Heart right ventricle (tissue), 16 donors: Measurements from ENCODE around the gene MEGF11. TPM values are rescaled to one million over a fixed set of nuclear protein-coding genes. Genes with fewer than 3 reads are reported as not detected.

Experiments used
- ATAC-seq, 8 donors: fragments of 200-7000 bp; cut with Tn5 transposase; one replicate each; pipeline ENCODE4 v1.9.1; 2020; ENCODE audit warnings: mild to moderate bottlenecking in 8 of 8, moderate library complexity in 8 of 8, moderate number of reproducible peaks in 1 of 8
- DNase-seq, 2 donors: peaks; one replicate each; pipeline ENCODE4 v3.0.0-alpha.2; 2020
- H3K27ac ChIP-seq, 10 donors: fragments of 200-600 bp; sonication (generic) in 2 of 10; one replicate each; pipeline versions ENCODE4 v1.5.0 to v1.8.0; 2020 to 2022; ENCODE audit warnings: mild to moderate bottlenecking in 3 of 10
- H3K27me3 ChIP-seq, 7 donors: fragments of 200-600 bp; one replicate each; pipeline ENCODE4 v1.8.0; 2021 to 2022; ENCODE audit warnings: mild to moderate bottlenecking in 2 of 7
- H3K36me3 ChIP-seq, 9 donors: fragments of 200-600 bp; sonication (generic) in 1 of 9; one replicate each; pipeline versions ENCODE4 v1.5.0 to v1.8.0; 2020 to 2022; ENCODE audit warnings: mild to moderate bottlenecking in 2 of 9
- H3K4me1 ChIP-seq, 9 donors: fragments of 200-600 bp; sonication (generic) in 1 of 9; one replicate each; pipeline versions ENCODE4 v1.5.0 to v1.8.0; 2020 to 2022; ENCODE audit warnings: mild to moderate bottlenecking in 4 of 9
- H3K4me3 ChIP-seq, 10 donors: fragments of 200-600 bp; sonication (generic) in 2 of 10; one replicate each; pipeline versions ENCODE4 v1.5.0 to v1.8.0; 2020 to 2022; ENCODE audit warnings: mild to moderate bottlenecking in 7 of 10, moderate library complexity in 2 of 10
- H3K9me3 ChIP-seq, 11 donors: fragments of 200-600 bp in 10 of 11; sonication (generic) in 2 of 11; one replicate each; pipeline versions ENCODE4 v1.5.0 to v1.8.0; 2013 to 2022; ENCODE audit warnings: mild to moderate bottlenecking in 2 of 11, control low read depth in 1 of 11, moderate library complexity in 1 of 11
- CTCF ChIP-seq, 9 donors: fragments of 200-600 bp; sonication (generic) in 2 of 9; IDR thresholded peaks; one replicate each; pipeline versions ENCODE4 v1.5.0 to v1.8.0; 2021 to 2022; ENCODE audit warnings: antibody characterized with exemption in 9 of 9, mild to moderate bottlenecking in 5 of 9, moderate library complexity in 1 of 9
- whole genome bisulfite sequencing, 2 donors: extraction: QIAGEN DNeasy Blood & Tissue Kit; methylation state at CpG; one replicate each; pipeline ENCODE4 v1.1.7; 2013; ENCODE audit warnings: inconsistent platforms in 1 of 2; 5-methylcytosine and 5-hydroxymethylcytosine counted together
- intact Hi-C, 10 donors: fragments of 100-400 bp; cut with DNase I; formaldehyde crosslinking; loops; one replicate each; pipeline versions ENCODE4 v1.11.1 to v1.14.2; 2022
- polyA plus RNA-seq, 2 donors: library from polyadenylated mRNA; stranded (reverse); fragments of 200-250 nt; gene quantifications; one replicate each; pipeline ENCODE4 v1.2.3, GENCODE V29; 2013
- total RNA-seq, 10 donors: library from RNA; stranded (reverse); fragmentation: NEBNext Ultra II Directional in 3 of 10; extraction: Animal tissue kit (Norgen Biotek cat#: 25700) in 3 of 10; gene quantifications; one replicate each; pipeline versions ENCODE4 v1.2.1 to v1.2.4, GENCODE V29; 2021 to 2023
- donor health status: Arrhythmogenic right ventricular cardiomyopathy.
- donor health status: ischemic (EF 13 %, LVEDD 7.1; RV severe dilation, severe dysfunction).
- donor health status: healthy with polysubstance abuse.
- donor health status: DM: no; HTN: yes; CAD: no.
- donor health status: DM: no; HTN: no; CAD: no.
- donor health status: ischemic (EF 25% LVEDD 6.9; RV normal size, moderate dysfunction).
- donor health status: ischemic (EF 25% LVEDD 5.7; RV mildly dilated, moderate dysfunction).
- donor health status: healthy.
- donor health status: DM: yes; HTN: yes; CAD: no.
- donor health status: Ischemic cardiomyopathy.
- donor health status: ischemic (EF 35%, LVEDD 5.7; RV mildly dilated, moderate dysfunction).
- donor health status: nonischemic (EF 11% LVEDD 7.7; RV severe dilation, severe dysfunction).
- donor health status: DM: yes; HTN: yes; CAD: no.
- donor health status: PGD.
- donor health status: ischemic (EF 29% LVEDD 5.4; RV normal size, mild dysfunction).
- donor health status: nonischemic (EF 23%, LVEDD 6.1; RV moderate dilation, normal function).

The MEGF11 gene
- total and polyA plus RNA-seq, 12 donors: 0.03 TPM; not detected in 11

DNA sequence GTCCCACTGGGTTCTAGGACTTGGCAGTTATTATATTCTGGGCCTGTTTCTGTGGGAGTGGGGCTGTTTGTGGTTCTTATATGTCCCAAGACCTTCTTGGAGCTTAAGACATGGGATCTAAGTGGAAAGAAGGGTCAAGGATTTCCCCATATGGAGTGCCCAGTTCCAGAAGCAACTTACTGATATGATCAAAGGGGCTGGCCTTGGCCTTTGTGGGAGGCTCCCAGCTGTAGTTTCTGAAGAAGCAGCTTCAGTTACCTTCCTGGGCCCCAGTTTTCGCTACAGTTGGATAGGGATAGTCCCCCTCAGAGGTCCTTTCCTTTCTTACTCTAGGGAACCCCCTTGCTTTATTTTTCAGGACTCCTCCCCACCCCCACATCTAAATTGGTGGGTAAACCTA lies 328.2 kb downstream of the MEGF11 start:
- ATAC-seq (no peak), DNase-seq (no peak)
- no peaks in the 10 kb centered on the region for H3K27me3 ChIP-seq
- no peak for TF ChIP-seq CTCF (IDR thresholded peaks at IDR 0.05)
- H3K4me1 ChIP-seq: peaks cover 0 to 8% (median 0%) of the 10 kb centered on the region in 9 donors
- no peaks in the 10 kb centered on the region for H3K9me3 ChIP-seq
- 89 to 94% methylated on average over 1 of the region's 1 CpG for WGBS, 2 donors
- H3K27ac ChIP-seq: no peak overlapping the region
- no peaks in the 10 kb centered on the region for H3K36me3 ChIP-seq
- intact Hi-C loops: loop anchor here in 2 of 10 donors (10.0 kb wide), 2 partner anchors 259 to 359 kb away; no protein-coding TSS in a partner anchor
- no peak overlapping the region for H3K4me3 ChIP-seq

DNA sequence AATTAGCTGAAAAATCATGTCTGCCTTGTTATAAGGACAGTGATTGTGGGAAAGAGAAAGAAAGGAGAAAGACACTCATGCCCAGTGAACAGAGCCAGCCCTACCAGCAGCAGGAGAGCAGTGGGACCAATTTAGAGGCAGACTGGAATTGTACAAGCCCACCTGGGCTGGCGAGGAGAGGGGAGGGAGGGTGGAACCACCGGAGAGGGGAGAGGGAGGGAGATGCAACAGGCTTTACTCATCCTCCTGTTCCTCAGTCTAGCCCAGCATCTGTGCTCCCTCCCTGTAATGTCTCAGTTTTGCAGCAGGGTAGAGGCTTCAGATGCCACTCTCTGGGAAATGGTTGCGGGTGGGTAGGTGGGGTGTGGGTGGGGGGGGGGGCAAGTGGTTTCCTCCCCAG lies 329.5 kb downstream of the MEGF11 start:
- Histone ChIP-seq H3K27ac (no peak overlapping the region), H3K36me3 (peaks cover 0 to 6% (median 0%) of the 10 kb centered on the region in 9 donors), H3K4me1 (peaks cover 0 to 15% (median 0%) of the 10 kb centered on the region in 9 donors), H3K27me3 (no peaks in the 10 kb centered on the region), H3K9me3 (no peaks in the 10 kb centered on the region), H3K4me3 (no peak overlapping the region)
- WGBS, 2 donors: 78 to 82% methylated on average over 3 of the region's 3 CpGs
- intact Hi-C loops: loop anchor here in 2 of 10 donors (10.0 kb wide), 2 partner anchors 261 to 361 kb away; no protein-coding TSS in a partner anchor
- no peak for TF ChIP-seq CTCF (IDR thresholded peaks at IDR 0.05)
- DNase-seq: no peak
- no peak for ATAC-seq

- H3K4me1 ChIP-seq: peaks cover 0 to 15% (median 0%) of the 10 kb centered on the region in 9 donors
- no peak overlapping the region for H3K27ac ChIP-seq
- no peak for DNase-seq
- 85 to 86% methylated on average over 5 of the region's 5 CpGs for WGBS, 2 donors
- TF ChIP-seq CTCF (IDR thresholded peaks at IDR 0.05): no peak
- no peaks in the 10 kb centered on the region for H3K9me3 ChIP-seq
- no peak overlapping the region for H3K4me3 ChIP-seq
- H3K27me3 ChIP-seq: no peaks in the 10 kb centered on the region
- no peak for ATAC-seq
- peaks cover 0 to 9% (median 0%) of the 10 kb centered on the region in 9 donors for H3K36me3 ChIP-seq
- intact Hi-C loops: loop anchor here in 2 of 10 donors (10.0 kb wide), 2 partner anchors 262 to 362 kb away; no protein-coding TSS in a partner anchor
Measured at GRCh38 chr15:65923264-65923663, 330.3 kb downstream of the MEGF11 start.

GRCh38 chr15:65922621-65923020 lies 330.9 kb downstream of the MEGF11 start:
- no peaks in the 10 kb centered on the region for H3K9me3 ChIP-seq
- intact Hi-C loops: loop anchor here in 2 of 10 donors (10.0 kb wide), 2 partner anchors 262 to 362 kb away; no protein-coding TSS in a partner anchor
- H3K36me3 ChIP-seq: peaks cover 0 to 9% (median 0%) of the 10 kb centered on the region in 9 donors
- ATAC-seq: peak in 1 of 8 donors; percentile 11
- WGBS, 2 donors: 84 to 94% methylated on average over 7 of the region's 7 CpGs
- TF ChIP-seq CTCF (IDR thresholded peaks at IDR 0.05): no peak
- H3K27ac ChIP-seq: no peak overlapping the region
- no peak for DNase-seq
- no peak overlapping the region for H3K4me3 ChIP-seq
- no peaks in the 10 kb centered on the region for H3K27me3 ChIP-seq
- H3K4me1 ChIP-seq: peaks cover 0 to 15% (median 0%) of the 10 kb centered on the region in 9 donors
